ENCODE data around the gene MACROH2A2.

DNA sequence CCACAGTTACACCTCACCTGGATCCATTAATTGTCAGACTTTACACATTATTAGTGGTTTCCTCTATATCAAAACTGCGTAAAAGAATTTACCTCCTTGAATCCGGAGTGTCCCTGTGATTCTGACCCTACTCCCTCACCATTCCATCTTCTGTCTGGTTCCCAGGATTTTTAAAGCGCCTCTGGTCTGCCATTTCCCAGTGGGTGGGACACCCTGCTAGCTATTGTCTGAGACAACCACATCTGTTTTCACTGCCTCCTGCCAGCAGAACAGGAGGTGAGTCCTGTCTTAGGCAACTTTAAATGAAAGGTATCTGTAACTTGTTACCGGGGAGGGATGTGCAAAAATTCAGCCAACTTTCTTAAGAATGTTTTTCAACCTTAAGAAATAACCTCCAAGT, 2.3 kb downstream of the MACROH2A2 start:
- TF ChIP-seq, protein P1, sequence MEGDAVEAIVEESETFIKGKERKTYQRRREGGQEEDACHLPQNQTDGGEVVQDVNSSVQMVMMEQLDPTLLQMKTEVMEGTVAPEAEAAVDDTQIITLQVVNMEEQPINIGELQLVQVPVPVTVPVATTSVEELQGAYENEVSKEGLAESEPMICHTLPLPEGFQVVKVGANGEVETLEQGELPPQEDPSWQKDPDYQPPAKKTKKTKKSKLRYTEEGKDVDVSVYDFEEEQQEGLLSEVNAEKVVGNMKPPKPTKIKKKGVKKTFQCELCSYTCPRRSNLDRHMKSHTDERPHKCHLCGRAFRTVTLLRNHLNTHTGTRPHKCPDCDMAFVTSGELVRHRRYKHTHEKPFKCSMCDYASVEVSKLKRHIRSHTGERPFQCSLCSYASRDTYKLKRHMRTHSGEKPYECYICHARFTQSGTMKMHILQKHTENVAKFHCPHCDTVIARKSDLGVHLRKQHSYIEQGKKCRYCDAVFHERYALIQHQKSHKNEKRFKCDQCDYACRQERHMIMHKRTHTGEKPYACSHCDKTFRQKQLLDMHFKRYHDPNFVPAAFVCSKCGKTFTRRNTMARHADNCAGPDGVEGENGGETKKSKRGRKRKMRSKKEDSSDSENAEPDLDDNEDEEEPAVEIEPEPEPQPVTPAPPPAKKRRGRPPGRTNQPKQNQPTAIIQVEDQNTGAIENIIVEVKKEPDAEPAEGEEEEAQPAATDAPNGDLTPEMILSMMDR (IDR thresholded peaks at IDR 0.05; ENCODE audit: low read depth, low read length) = no peak
- no peak for TF ChIP-seq POLR2A (IDR thresholded peaks at IDR 0.05; ENCODE audit: extremely low read depth, insufficient read length)
- TF ChIP-seq, protein P2, sequence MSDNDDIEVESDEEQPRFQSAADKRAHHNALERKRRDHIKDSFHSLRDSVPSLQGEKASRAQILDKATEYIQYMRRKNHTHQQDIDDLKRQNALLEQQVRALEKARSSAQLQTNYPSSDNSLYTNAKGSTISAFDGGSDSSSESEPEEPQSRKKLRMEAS (IDR thresholded peaks at IDR 0.05; ENCODE audit: low read depth, low read length) = no peak
